ENCODE measurements around the gene DRAP1. TPM values are rescaled to one million over a fixed set of nuclear protein-coding genes. Genes with fewer than 3 reads are reported as not detected.

DRAP1 gene
- total RNA-seq, 1 donor from 2014 or later = 169 TPM

- peaks cover 30% of the 10 kb centered on the region for H4K20me1 ChIP-seq (ENCODE audit: insufficient read depth, low read length)
- peak within 1 kb of the TSS; percentile 90 for H3K27ac ChIP-seq (ENCODE audit: low read depth, low read length)
- H3K9me3 ChIP-seq (ENCODE audit: insufficient read depth, low read depth, low read length) = no peaks in the 10 kb centered on the region
- H2AFZ ChIP-seq (ENCODE audit: low read depth, low read length) = peak within 1 kb of the TSS; percentile 83
- no peaks in the 10 kb centered on the region for H3K27me3 ChIP-seq (ENCODE audit: insufficient read depth, low read length)
- Mint-ChIP-seq H3K9me3 (ENCODE audit: unreplicated experiment) (no peaks in the 10 kb centered on the region), H3K27ac (ENCODE audit: unreplicated experiment) (peak within 1 kb of the TSS; percentile 97), H3K4me3 (ENCODE audit: unreplicated experiment) (peak within 1 kb of the TSS; percentile 97), H3K27me3 (ENCODE audit: low read depth, unreplicated experiment) (no peaks in the 10 kb centered on the region), H3K4me1 (ENCODE audit: low read depth, unreplicated experiment) (peaks cover 11% of the 10 kb centered on the region), H3K36me3 (ENCODE audit: low read depth, unreplicated experiment) (peaks cover 5% of the 10 kb centered on the region)
- DNase-seq (ENCODE audit: low read depth) (peak; percentile 94), FAIRE-seq (no peak)
- no peak for TF ChIP-seq EZH2 (IDR thresholded peaks at IDR 0.05; ENCODE audit: insufficient read depth, low read length)
- TF ChIP-seq CTCF (IDR thresholded peaks at IDR 0.05; ENCODE audit: insufficient read depth, low read depth, low read length) = no peak
- peaks cover 43% of the 10 kb centered on the region for H3K79me2 ChIP-seq (ENCODE audit: insufficient read depth, low read length)
- peak within 1 kb of the TSS; percentile 100 for H3K4me2 ChIP-seq (ENCODE audit: low read length)
- peak within 1 kb of the TSS; percentile 98 for H3K9ac ChIP-seq (ENCODE audit: low read length)
- peak within 1 kb of the TSS; percentile 77 for H3K4me3 ChIP-seq (ENCODE audit: insufficient read depth, low read depth, low read length)
- H3K4me1 ChIP-seq (ENCODE audit: insufficient read depth, low read length) = peaks cover 13% of the 10 kb centered on the region
- peaks cover 12% of the 10 kb centered on the region for H3K36me3 ChIP-seq (ENCODE audit: insufficient read depth, low read length)
Measured at GRCh38 chr11:65961267-65962140, 42.3 kb downstream of the DRAP1 start, which contains the start of gene SART1. TSS of gene SART1 (plus strand) at chr11:65961734. CDS start at chr11:65961781, 47 bp downstream.

- peak overlapping the region; percentile 100 for H3K4me2 ChIP-seq (ENCODE audit: low read length)
- Mint-ChIP-seq H3K27me3 (ENCODE audit: low read depth, unreplicated experiment) (no peaks in the 10 kb centered on the region), H3K9me3 (ENCODE audit: unreplicated experiment) (no peaks in the 10 kb centered on the region), H3K27ac (ENCODE audit: unreplicated experiment) (peak overlapping the region; percentile 23), H3K36me3 (ENCODE audit: low read depth, unreplicated experiment) (peaks cover 5% of the 10 kb centered on the region), H3K4me1 (ENCODE audit: low read depth, unreplicated experiment) (peaks cover 11% of the 10 kb centered on the region), H3K4me3 (ENCODE audit: unreplicated experiment) (peak overlapping the region; percentile 91)
- H3K9ac ChIP-seq (ENCODE audit: low read length) = peak overlapping the region; percentile 98
- DNase-seq (ENCODE audit: low read depth) (no peak), FAIRE-seq (no peak)
- H3K9me3 ChIP-seq (ENCODE audit: insufficient read depth, low read depth, low read length) = no peaks in the 10 kb centered on the region
- TF ChIP-seq CTCF (IDR thresholded peaks at IDR 0.05; ENCODE audit: insufficient read depth, low read depth, low read length) (no peak), EZH2 (IDR thresholded peaks at IDR 0.05; ENCODE audit: insufficient read depth, low read length) (no peak)
- peak overlapping the region; percentile 31 for H3K27ac ChIP-seq (ENCODE audit: low read depth, low read length)
- no peaks in the 10 kb centered on the region for H3K27me3 ChIP-seq (ENCODE audit: insufficient read depth, low read length)
- peak overlapping the region; percentile 77 for H3K4me3 ChIP-seq (ENCODE audit: insufficient read depth, low read depth, low read length)
- H2AFZ ChIP-seq (ENCODE audit: low read depth, low read length) = no peak overlapping the region
- H3K4me1 ChIP-seq (ENCODE audit: insufficient read depth, low read length) = peaks cover 13% of the 10 kb centered on the region
- peaks cover 43% of the 10 kb centered on the region for H3K79me2 ChIP-seq (ENCODE audit: insufficient read depth, low read length)
- peaks cover 14% of the 10 kb centered on the region for H3K36me3 ChIP-seq (ENCODE audit: insufficient read depth, low read length)
- peaks cover 30% of the 10 kb centered on the region for H4K20me1 ChIP-seq (ENCODE audit: insufficient read depth, low read length)
Measured at GRCh38 chr11:65962141-65962564, 42.9 kb downstream of the DRAP1 start.
